Mucosa of rectum (tissue), 2 donors: ENCODE measurements around the gene DCTD.

Experiments used
- H3K27ac ChIP-seq, 2 donors: one replicate each; pipeline ENCODE4 v1.7.0; 2013; ENCODE audit warnings: inconsistent platforms in 2 of 2, low read depth in 2 of 2, low read length in 2 of 2
- H3K27me3 ChIP-seq, 2 donors: one replicate each; pipeline ENCODE4 v1.7.0; 2013; ENCODE audit warnings: low read length in 2 of 2; ENCODE audit not compliant: control insufficient read depth in 2 of 2, insufficient read depth in 2 of 2
- H3K36me3 ChIP-seq, 2 donors: one replicate each; pipeline ENCODE4 v1.7.0; 2013; ENCODE audit warnings: low read length in 2 of 2; ENCODE audit not compliant: control insufficient read depth in 2 of 2, insufficient read depth in 2 of 2
- H3K4me1 ChIP-seq, 2 donors: one replicate each; pipeline ENCODE4 v1.7.0; 2013; ENCODE audit warnings: low read length in 2 of 2, mild to moderate bottlenecking in 1 of 2; ENCODE audit not compliant: control insufficient read depth in 2 of 2, insufficient read depth in 2 of 2
- H3K4me3 ChIP-seq, 2 donors: one replicate each; pipeline ENCODE4 v1.7.0; 2013; ENCODE audit warnings: low read length in 2 of 2
- H3K9ac ChIP-seq, 2 donors: one replicate each; pipeline ENCODE4 v1.7.0; 2013; ENCODE audit warnings: low read length in 2 of 2, low read depth in 1 of 2, mild to moderate bottlenecking in 1 of 2
- H3K9me3 ChIP-seq, 2 donors: one replicate each; pipeline ENCODE4 v1.7.0; 2013; ENCODE audit warnings: low read length in 2 of 2; ENCODE audit not compliant: control insufficient read depth in 2 of 2
- donor health status: healthy.
- donor health status: Normal muscosa, but diverticular disease.

DCTD gene

DNA sequence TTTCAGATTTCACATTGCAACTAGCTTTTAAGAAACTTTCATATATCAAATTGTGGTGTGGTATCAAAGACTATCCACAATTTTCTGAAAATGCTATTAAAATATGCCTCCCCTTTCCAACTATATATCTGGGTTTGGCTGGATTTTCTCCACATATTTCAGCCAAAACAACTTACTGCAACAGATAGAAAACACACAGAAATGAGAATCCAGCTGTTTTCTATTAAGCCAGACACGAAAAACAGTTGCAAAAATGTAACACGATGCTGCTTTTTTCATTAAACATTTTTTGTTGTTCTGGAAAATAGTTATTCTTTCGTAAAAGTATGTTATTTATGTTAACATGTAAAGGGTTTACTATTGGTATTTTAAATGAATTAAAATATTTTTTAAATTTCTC is 33.1 kb downstream of the DCTD start:
- H3K4me3 ChIP-seq, result no peak overlapping the region
- H3K36me3 ChIP-seq, result peaks cover 6 to 8% of the 10 kb centered on the region in 2 donors
- H3K9ac ChIP-seq, result no peak overlapping the region
- H3K9me3 ChIP-seq, result peaks cover 0 to 5% of the 10 kb centered on the region in 2 donors
- no peak overlapping the region for H3K27ac ChIP-seq
- H3K4me1 ChIP-seq, result no peaks in the 10 kb centered on the region
- no peaks in the 10 kb centered on the region for H3K27me3 ChIP-seq

DNA sequence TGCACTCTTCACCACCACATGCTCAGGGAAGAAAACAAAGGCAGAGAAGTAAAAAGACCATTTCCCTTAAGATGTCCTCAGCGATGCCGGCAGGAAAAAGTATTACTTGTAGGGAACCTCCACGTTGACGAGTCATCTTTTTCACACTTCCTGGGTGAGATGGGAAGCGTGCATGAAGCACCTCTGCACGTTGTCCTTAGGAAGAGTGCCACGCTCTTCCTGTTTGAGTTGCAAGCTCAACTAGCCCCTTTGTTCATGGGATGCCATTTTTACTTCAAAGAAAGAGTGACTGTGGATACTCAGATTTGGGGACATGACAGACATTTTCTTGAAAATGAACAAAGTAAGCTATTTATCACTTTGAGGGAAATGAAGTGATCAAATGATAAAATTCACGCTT is 33.8 kb downstream of the DCTD start:
- peaks cover 6 to 7% of the 10 kb centered on the region in 2 donors for H3K36me3 ChIP-seq
- H3K4me3 ChIP-seq, result no peak overlapping the region
- peaks cover 0 to 5% of the 10 kb centered on the region in 2 donors for H3K9me3 ChIP-seq
- no peaks in the 10 kb centered on the region for H3K4me1 ChIP-seq
- no peak overlapping the region for H3K9ac ChIP-seq
- no peaks in the 10 kb centered on the region for H3K27me3 ChIP-seq
- no peak overlapping the region for H3K27ac ChIP-seq

DNA sequence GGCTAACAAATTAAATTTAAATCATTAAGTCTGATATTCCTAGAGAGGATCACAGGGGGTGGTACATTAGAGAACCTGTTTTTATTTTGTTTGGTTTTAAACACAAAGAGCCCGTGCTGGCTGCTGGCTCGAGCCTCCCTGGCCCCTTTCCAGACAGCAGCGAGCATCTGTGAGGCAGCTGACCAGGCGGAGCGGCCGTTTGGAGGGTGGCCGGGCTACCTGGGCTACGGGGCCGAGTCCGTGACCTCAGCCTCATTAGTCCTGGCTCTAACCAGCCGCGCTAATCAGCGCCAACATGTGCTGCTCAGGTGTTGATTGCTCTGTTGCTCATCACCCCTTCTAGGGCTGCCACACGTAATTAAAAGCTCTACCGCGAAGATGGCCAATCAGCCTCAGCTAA is 35.3 kb downstream of the DCTD start:
- Histone ChIP-seq H3K27ac (no peak overlapping the region), H3K9me3 (peaks cover 0 to 5% of the 10 kb centered on the region in 2 donors), H3K4me1 (no peaks in the 10 kb centered on the region), H3K4me3 (no peak overlapping the region), H3K36me3 (peaks cover 6 to 7% of the 10 kb centered on the region in 2 donors), H3K27me3 (no peaks in the 10 kb centered on the region), H3K9ac (no peak overlapping the region)

DNA sequence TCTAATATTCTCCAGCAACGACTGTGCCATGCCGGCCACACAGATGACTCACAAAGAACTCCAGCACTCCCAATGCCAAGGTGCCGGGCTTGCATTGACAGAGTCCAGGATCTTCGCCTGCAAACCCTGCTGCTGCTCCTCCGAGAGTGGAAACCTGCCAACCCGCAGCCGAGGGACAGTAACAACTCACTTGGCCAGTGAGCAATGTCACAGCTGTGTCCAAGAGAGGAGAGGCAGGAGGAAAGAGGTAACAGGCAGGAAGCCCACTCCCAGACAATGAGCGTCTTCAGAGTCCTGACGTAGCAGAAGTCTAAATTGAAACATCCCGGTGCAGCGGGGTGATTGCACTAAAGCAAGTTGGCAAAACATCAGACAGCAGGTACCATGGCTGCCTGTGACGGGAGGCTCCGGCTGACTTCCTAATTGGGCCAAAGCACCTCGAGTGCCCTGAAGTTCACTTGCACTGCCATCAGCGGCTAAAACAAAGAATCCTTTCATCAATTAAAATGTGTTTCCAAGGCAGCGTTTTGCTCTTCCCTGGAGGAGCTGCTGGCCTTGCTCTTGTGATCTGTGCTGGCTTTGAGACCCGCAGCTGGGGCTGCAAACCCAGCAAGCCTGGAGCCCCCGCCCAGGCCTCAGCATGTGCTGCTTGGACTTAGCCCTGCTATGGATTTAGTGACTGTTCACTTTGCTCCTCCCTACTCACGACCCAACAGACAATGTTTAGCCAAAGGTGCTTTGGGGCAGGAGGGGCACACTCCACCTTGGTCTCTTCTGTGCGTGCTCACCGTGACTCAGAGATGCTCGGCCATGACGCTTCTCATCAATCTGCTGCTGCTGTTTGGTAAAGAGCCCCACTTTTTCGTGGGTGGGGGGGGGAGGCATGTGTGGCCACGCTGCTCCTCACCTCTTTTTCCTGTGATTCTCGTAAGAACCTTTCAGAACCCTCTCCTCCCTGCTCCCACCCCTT is 36.5 kb downstream of the DCTD start:
- Histone ChIP-seq H3K27me3 (no peaks in the 10 kb centered on the region), H3K36me3 (peaks cover 6 to 7% of the 10 kb centered on the region in 2 donors), H3K4me3 (no peak overlapping the region), H3K9me3 (peaks cover 0 to 5% of the 10 kb centered on the region in 2 donors), H3K9ac (no peak overlapping the region), H3K4me1 (no peaks in the 10 kb centered on the region), H3K27ac (no peak overlapping the region)

DNA sequence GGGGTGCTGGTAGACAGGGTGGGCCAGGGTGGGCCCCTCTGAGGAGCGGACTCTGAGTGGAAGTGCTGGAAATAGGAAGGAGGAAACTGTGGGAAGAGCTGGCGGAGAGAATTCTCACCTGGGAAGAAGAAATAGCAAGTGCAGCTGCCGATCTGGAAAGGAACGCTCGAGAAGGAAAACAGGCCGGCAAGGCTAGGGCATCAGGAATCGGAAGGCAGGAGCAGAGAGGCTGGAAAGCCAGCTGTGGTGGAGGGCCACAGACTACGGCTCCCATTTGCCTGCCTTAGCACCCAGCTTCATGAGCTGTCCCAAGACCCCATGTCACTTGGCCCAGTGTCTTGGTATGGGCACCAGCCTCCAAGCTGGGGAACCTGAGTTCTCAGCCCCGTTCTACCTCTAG is 37.3 kb downstream of the DCTD start:
- H3K27ac ChIP-seq, result no peak overlapping the region
- H3K9ac ChIP-seq, result no peak overlapping the region
- no peaks in the 10 kb centered on the region for H3K4me1 ChIP-seq
- H3K9me3 ChIP-seq, result peaks cover 0 to 2% of the 10 kb centered on the region in 2 donors
- H3K27me3 ChIP-seq, result no peaks in the 10 kb centered on the region
- H3K4me3 ChIP-seq, result no peak overlapping the region
- H3K36me3 ChIP-seq, result peaks cover 3 to 5% of the 10 kb centered on the region in 2 donors

DNA sequence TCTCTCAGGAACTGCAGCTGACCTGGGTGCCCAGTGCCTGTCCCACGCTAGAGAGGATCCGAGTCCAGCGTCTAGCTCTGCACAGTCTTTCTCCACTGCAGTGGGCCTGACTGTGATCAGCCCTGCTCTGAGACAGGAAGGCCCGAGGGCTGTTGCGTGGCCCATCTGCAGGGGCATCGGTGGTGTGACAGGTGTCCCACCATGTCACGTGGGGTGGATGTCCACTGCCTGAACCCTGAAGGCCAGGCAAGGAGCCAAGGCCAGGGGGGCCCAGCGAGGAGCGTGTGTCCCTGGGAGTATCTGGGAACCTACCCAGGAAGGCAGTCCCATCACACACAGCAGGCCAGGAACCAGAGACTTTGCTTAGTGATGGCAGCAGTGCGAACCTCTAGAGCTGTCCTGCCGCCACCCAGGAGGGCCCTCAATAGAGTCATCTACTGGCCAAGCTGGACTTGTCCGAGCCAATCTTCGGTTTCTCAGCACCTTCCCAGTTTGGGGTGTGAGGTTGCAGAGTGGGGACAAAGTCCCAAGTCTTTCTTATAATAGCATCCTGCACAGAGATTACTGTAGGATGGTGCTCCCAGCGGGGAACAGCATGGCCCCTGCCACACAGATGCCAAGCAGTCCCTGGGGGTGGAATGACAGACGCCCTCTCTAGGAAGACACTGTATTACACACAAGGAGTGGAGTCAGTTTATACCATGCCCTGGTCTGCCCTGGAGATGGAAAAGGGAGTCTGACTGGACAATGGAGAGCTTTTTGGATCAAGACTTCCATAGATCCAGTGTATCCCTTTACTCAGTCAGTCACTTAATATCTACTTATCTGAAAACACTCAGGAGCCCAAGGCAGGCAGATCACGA is 38.3 kb downstream of the DCTD start:
- Histone ChIP-seq H3K9ac (no peak overlapping the region), H3K27ac (no peak overlapping the region), H3K4me3 (no peak overlapping the region)

DNA sequence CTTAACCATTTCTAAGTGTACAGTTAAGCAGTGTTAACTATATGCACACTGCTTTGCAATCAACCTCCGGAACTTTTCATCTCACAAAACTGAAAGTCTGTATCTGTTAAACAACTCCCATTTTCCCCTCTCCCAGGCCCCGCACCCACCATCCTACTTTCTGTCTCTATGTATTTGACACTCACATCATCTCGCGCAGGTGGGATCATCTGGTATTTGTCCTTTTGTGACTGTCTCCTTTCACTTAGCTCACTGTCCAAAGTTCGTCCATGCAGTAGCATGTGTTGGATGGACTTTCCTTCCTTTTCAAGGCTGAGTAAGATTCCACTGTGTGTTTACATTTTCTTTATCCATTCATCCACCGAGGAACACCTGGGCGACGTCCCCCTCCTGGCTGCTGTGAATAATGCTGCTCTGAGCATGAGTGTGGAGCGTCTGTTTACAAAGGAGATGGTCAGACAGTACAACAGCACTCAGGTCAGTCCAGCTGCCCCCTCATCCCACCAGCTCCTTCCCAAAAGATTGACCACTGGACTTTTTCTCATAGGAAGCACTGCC is 39.8 kb downstream of the DCTD start:
- Histone ChIP-seq H3K9me3 (no peaks in the 10 kb centered on the region), H3K9ac (no peak overlapping the region), H3K36me3 (no peaks in the 10 kb centered on the region), H3K4me1 (no peaks in the 10 kb centered on the region), H3K27ac (no peak overlapping the region), H3K4me3 (no peak overlapping the region), H3K27me3 (no peaks in the 10 kb centered on the region)

More for the DNA sequence above, 38.3 kb downstream of the DCTD start:
- Histone ChIP-seq H3K36me3 (peaks cover 0 to 3% of the 10 kb centered on the region in 2 donors), H3K9me3 (no peaks in the 10 kb centered on the region), H3K4me1 (no peaks in the 10 kb centered on the region), H3K27me3 (no peaks in the 10 kb centered on the region)

DNA sequence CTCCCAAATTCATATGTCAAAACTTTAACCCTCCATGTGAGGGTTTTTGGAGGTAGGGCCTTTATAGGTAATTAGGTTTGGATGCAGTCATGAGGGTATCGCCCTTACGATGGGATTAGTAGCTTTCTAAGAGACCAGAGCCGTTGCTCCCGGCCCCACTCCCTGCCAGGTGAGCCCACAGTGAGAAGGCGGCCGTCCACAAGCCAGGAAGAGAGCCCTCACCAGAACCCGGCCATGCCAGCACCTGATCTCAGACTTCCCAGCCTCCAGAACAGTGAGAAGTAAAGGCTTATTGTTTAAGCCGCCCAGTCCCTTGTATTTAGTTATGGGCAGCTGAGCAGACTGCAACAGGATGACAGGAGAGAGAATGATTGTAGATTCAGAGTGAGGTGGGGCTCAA is 40.8 kb downstream of the DCTD start:
- H3K27me3 ChIP-seq, result no peaks in the 10 kb centered on the region
- H3K27ac ChIP-seq, result no peak overlapping the region
- no peak overlapping the region for H3K4me3 ChIP-seq
- no peaks in the 10 kb centered on the region for H3K9me3 ChIP-seq
- no peak overlapping the region for H3K9ac ChIP-seq
- no peaks in the 10 kb centered on the region for H3K4me1 ChIP-seq
- H3K36me3 ChIP-seq, result no peaks in the 10 kb centered on the region

DNA sequence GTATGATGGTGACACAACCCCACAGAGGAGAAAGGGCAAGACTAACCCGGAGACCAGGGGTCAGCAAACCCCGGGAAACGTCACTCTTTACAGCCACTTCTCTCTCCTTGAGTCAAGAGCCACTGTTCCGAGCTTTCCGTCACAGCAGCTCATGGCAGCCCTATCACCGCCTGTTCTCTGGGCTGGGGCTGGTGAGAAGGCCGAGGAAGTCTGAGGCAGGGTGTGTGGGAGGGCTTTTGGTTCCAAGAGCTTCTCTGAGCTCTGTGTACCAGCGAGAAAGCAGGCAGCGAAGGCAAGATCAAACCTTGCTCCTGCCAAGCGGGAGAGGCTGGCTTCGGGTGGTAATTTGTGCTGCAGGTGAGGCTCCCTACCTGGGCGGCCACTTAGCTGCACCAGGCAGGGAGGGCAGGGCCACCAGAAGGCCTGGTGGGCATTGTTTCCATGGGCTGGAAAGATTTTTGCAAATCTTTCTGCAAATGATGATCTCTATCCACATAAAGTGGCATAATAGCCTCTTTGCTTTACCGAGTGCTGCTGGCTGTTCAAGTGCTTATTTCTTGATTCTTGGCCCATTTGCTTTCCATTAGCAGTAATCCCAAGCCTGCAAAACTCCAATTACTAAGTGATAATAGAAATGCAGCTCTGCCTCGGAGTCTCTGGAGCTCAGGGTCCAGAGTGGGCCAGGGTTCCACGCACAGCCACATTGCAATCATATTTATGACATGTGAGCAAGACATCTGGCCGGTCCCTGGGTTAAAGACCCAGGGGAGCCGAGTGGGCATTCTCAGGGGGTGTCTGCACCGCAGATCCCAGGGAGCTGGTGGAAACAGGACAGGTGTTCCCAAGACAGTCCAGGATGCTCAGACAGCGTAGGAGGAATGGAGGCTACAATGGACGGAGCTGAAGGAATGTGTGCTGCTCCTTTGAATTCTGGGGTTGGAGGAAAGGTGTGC is 41.5 kb downstream of the DCTD start:
- H3K9ac ChIP-seq, result no peak overlapping the region
- no peak overlapping the region for H3K4me3 ChIP-seq
- no peaks in the 10 kb centered on the region for H3K36me3 ChIP-seq
- no peaks in the 10 kb centered on the region for H3K27me3 ChIP-seq
- H3K9me3 ChIP-seq, result no peaks in the 10 kb centered on the region
- H3K27ac ChIP-seq, result no peak overlapping the region
- no peaks in the 10 kb centered on the region for H3K4me1 ChIP-seq
